Stomach (tissue), 9 donors: ENCODE data around the gene SLC25A12. TPM values are rescaled to one million over a fixed set of nuclear protein-coding genes. Genes with fewer than 3 reads are reported as not detected.

Source experiments
- DNase-seq, 2 donors: peaks; one replicate each; pipeline versions ENCODE4 v3.0.0 to v3.0.0-alpha.2; 2013 to 2019
- H3K27ac ChIP-seq, 5 donors: fragments of 200-600 bp in 4 of 5; sonication (generic) in 4 of 5; one replicate each; pipeline ENCODE4 v1.5.1; 2013 to 2019; ENCODE audit warnings: mild to moderate bottlenecking in 1 of 5, moderate library complexity in 1 of 5
- H3K27me3 ChIP-seq, 3 donors: fragments of 200-600 bp; sonication (generic); one replicate each; pipeline ENCODE4 v1.5.1; 2017 to 2019; ENCODE audit warnings: mixed run types in 1 of 3
- H3K36me3 ChIP-seq, 4 donors: fragments of 200-600 bp; sonication (generic); 1 replicate in 3 of 4; 2 replicates in 1 of 4; pipeline ENCODE4 v1.5.1; 2016 to 2019
- H3K4me1 ChIP-seq, 4 donors: fragments of 200-600 bp; sonication (generic); one replicate each; pipeline ENCODE4 v1.5.1; 2016 to 2019
- H3K4me3 ChIP-seq, 4 donors: fragments of 200-600 bp; sonication (generic) in 3 of 4; one replicate each; pipeline ENCODE4 v1.5.1; 2016 to 2019; ENCODE audit warnings: mild to moderate bottlenecking in 1 of 4
- H3K9me3 ChIP-seq, 4 donors: fragments of 200-600 bp; sonication (generic); one replicate each; pipeline ENCODE4 v1.5.1; 2016 to 2019
- CTCF ChIP-seq, 7 experiments: fragments of 450-650 bp in 4 of 7; fragments of 200-600 bp in 3 of 7; sonication (generic) in 3 of 7; IDR thresholded peaks; one replicate each; pipeline ENCODE4 v1.5.1; 2016 to 2019; ENCODE audit warnings: antibody characterized with exemption in 7 of 7, control low read depth in 2 of 7, mild to moderate bottlenecking in 1 of 7
- EP300 ChIP-seq: sonication (generic); formaldehyde crosslinking; IDR thresholded peaks from one replicate; pipeline ENCODE4 v1.6.1; 2017; ENCODE audit warnings: antibody characterized with exemption
- POLR2A ChIP-seq, 4 donors: fragments of 450-650 bp; IDR thresholded peaks; one replicate each; pipeline ENCODE4 v1.6.1; 2016; ENCODE audit warnings: antibody characterized with exemption in 4 of 4, control low read depth in 2 of 4, mild to moderate bottlenecking in 1 of 4, moderate library complexity in 1 of 4
- POLR2AphosphoS5 ChIP-seq, 3 donors: sonication (generic); formaldehyde crosslinking; IDR thresholded peaks; one replicate each; pipeline ENCODE4 v1.6.1; 2016; ENCODE audit warnings: antibody characterized with exemption in 3 of 3
- WGBS, 5 donors: extraction: QIAGEN DNeasy Blood & Tissue Kit in 3 of 5; methylation state at CpG; one replicate each; pipeline versions ENCODE4 v1.1.5 to v1.1.7; 2013 to 2018; 5-methylcytosine and 5-hydroxymethylcytosine counted together
- intact Hi-C: fragments of 100-400 bp; cut with DNase I; formaldehyde crosslinking; loops from one replicate; pipeline ENCODE4 v1.15.1; 2023; ENCODE audit warnings: low total_unique reads
- polyA plus RNA-seq, 3 donors: library from polyadenylated mRNA; stranded (reverse); fragments of 200-250 nt; gene quantifications; one replicate each; pipeline ENCODE4 v1.2.3, GENCODE V29; 2013
- total RNA-seq, 5 donors: library from RNA; depleted of rRNA; stranded (reverse); fragments of >200 nt; gene quantifications; one replicate each; pipeline versions ENCODE4 v1.1.0 to v1.2.3, GENCODE V29; 2014 to 2016
- donor health status: healthy with polysubstance abuse.
- donor health status: Bipolar disorder and iron deficiency.
- donor health status: healthy.

SLC25A12 gene
- total and polyA plus RNA-seq, 8 donors = 10.1 to 53.6 (median 20.3) TPM

GRCh38 chr2:171800639-171801038 is 93.4 kb downstream of the SLC25A12 start:
- peaks cover 0 to 9% (median 0%) of the 10 kb centered on the region in 4 donors for H3K4me1 ChIP-seq
- no peak for DNase-seq
- peaks cover 0 to 30% (median 16%) of the 10 kb centered on the region in 4 donors for H3K36me3 ChIP-seq
- TF ChIP-seq EP300 (no peak), POLR2AphosphoS5 (IDR thresholded peaks at IDR 0.05) (no peak), CTCF (IDR thresholded peaks at IDR 0.05) (no peak), POLR2A (IDR thresholded peaks at IDR 0.05) (no peak)
- intact Hi-C loops = no loop called here
- no peak overlapping the region for H3K27ac ChIP-seq
- H3K4me3 ChIP-seq = no peak overlapping the region
- no peaks in the 10 kb centered on the region for H3K27me3 ChIP-seq
- 83 to 89% (median 87%) methylated on average over 5 of the region's 5 CpGs for WGBS, 5 donors
- no peaks in the 10 kb centered on the region for H3K9me3 ChIP-seq

GRCh38 chr2:171798156-171798820 is 95.8 kb downstream of the SLC25A12 start:
- H3K27ac ChIP-seq = no peak overlapping the region
- DNase-seq = no peak
- 59 to 73% (median 66%) methylated on average over 6 of the region's 6 CpGs for WGBS, 5 donors
- H3K27me3 ChIP-seq = no peaks in the 10 kb centered on the region
- no peak overlapping the region for H3K4me3 ChIP-seq
- peaks cover 0 to 19% (median 14%) of the 10 kb centered on the region in 4 donors for H3K36me3 ChIP-seq
- no peaks in the 10 kb centered on the region for H3K9me3 ChIP-seq
- TF ChIP-seq POLR2A (IDR thresholded peaks at IDR 0.05) = no peak
- TF ChIP-seq EP300 = no peak
- no peak for TF ChIP-seq CTCF (IDR thresholded peaks at IDR 0.05)
- no peak for TF ChIP-seq POLR2AphosphoS5 (IDR thresholded peaks at IDR 0.05)
- peaks cover 0 to 10% (median 4%) of the 10 kb centered on the region in 4 donors for H3K4me1 ChIP-seq
- intact Hi-C loops = no loop called here

GRCh38 chr2:171794918-171795317 is 99.1 kb downstream of the SLC25A12 start:
- H3K27ac ChIP-seq = no peak overlapping the region
- 51 to 58% (median 52%) methylated on average over 4 of the region's 4 CpGs for WGBS, 5 donors
- no peaks in the 10 kb centered on the region for H3K9me3 ChIP-seq
- TF ChIP-seq CTCF (IDR thresholded peaks at IDR 0.05) (no peak), POLR2A (IDR thresholded peaks at IDR 0.05) (no peak), EP300 (no peak), POLR2AphosphoS5 (IDR thresholded peaks at IDR 0.05) (no peak)
- intact Hi-C loops = no loop called here
- peaks cover 0 to 10% (median 4%) of the 10 kb centered on the region in 4 donors for H3K4me1 ChIP-seq
- H3K4me3 ChIP-seq = no peak overlapping the region
- H3K36me3 ChIP-seq = peaks cover 8 to 51% (median 47%) of the 10 kb centered on the region in 4 donors
- DNase-seq = no peak
- H3K27me3 ChIP-seq = no peaks in the 10 kb centered on the region

- no peak overlapping the region for H3K4me3 ChIP-seq
- H3K27ac ChIP-seq = no peak overlapping the region
- H3K9me3 ChIP-seq = no peaks in the 10 kb centered on the region
- H3K4me1 ChIP-seq = peaks cover 0 to 10% (median 5%) of the 10 kb centered on the region in 4 donors
- TF ChIP-seq POLR2A (IDR thresholded peaks at IDR 0.05) = no peak
- TF ChIP-seq POLR2AphosphoS5 (IDR thresholded peaks at IDR 0.05) = no peak
- no peak for TF ChIP-seq CTCF (IDR thresholded peaks at IDR 0.05)
- intact Hi-C loops = no loop called here
- DNase-seq = no peak
- no peaks in the 10 kb centered on the region for H3K27me3 ChIP-seq
- peaks cover 9 to 47% (median 45%) of the 10 kb centered on the region in 4 donors for H3K36me3 ChIP-seq
- 65 to 70% (median 68%) methylated on average over 6 of the region's 6 CpGs for WGBS, 5 donors
These were observed 100.1 kb downstream of the SLC25A12 start for GRCh38 chr2:171793691-171794678.
